Activated T-cell treated with anti-CD3 and anti-CD28 coated beads for 48 hours (primary cell): Measurements from ENCODE around the gene SSNA1.

ENCODE experiments used
- DNase-seq: peaks from one replicate; pipeline ENCODE4 v3.0.0-alpha.2; 2020; ENCODE audit warnings: low read depth

SSNA1 gene

GRCh38 chr9:137221506-137222111, 33.1 kb downstream of the SSNA1 start:
- DNase-seq = no peak

- no peak for DNase-seq
These were observed 34.0 kb downstream of the SSNA1 start, which contains the start of gene RNF208 for GRCh38 chr9:137222190-137223077. RNF208 (minus strand) TSS chr9:137222240; CDS start chr9:137221212, 1,028 bp downstream.

- DNase-seq = peak; percentile 98
These were observed 34.8 kb downstream of the SSNA1 start for GRCh38 chr9:137223078-137223970.

- DNase-seq = no peak
These were observed 36.6 kb downstream of the SSNA1 start, which contains the start of gene CYSRT1 for GRCh38 chr9:137224830-137225694. CYSRT1 (plus strand) TSS chr9:137225174; CDS start chr9:137225622, 448 bp downstream.

- no peak for DNase-seq
These were observed 37.3 kb downstream of the SSNA1 start for GRCh38 chr9:137225699-137226331.

GRCh38 chr9:137226338-137227053, 38.0 kb downstream of the SSNA1 start:
- DNase-seq = no peak

GRCh38 chr9:137227054-137227852, 38.8 kb downstream of the SSNA1 start, which contains the start of gene RNF224:
RNF224 (plus strand) TSS chr9:137227502; CDS start chr9:137228336, 834 bp downstream.
- peak; percentile 79 for DNase-seq

- no peak for DNase-seq
These were observed 39.5 kb downstream of the SSNA1 start for GRCh38 chr9:137227853-137228505.

- no peak for DNase-seq
These were observed 40.1 kb downstream of the SSNA1 start for GRCh38 chr9:137228506-137228967.

GRCh38 chr9:137228968-137229896, 40.8 kb downstream of the SSNA1 start:
- DNase-seq = no peak

- no peak for DNase-seq
These were observed 41.6 kb downstream of the SSNA1 start for GRCh38 chr9:137229903-137230704.

- no peak for DNase-seq
These were observed 42.4 kb downstream of the SSNA1 start, which contains the start of gene SLC34A3 for GRCh38 chr9:137230705-137231371. SLC34A3 (plus strand) TSS chr9:137230901; CDS start chr9:137231703, 802 bp downstream.

- DNase-seq = no peak
These were observed 43.0 kb downstream of the SSNA1 start for GRCh38 chr9:137231372-137232039.

- DNase-seq = no peak
These were observed 43.6 kb downstream of the SSNA1 start for GRCh38 chr9:137232101-137232500.

GRCh38 chr9:137232510-137232909, 44.0 kb downstream of the SSNA1 start:
- no peak for DNase-seq
